NT2/D1 (cell line): ENCODE data around the gene ARPP21.

Source experiments
- SUZ12 ChIP-seq: IDR thresholded peaks from 2 replicates; pipeline ENCODE4 v1.6.1; 2011; ENCODE audit not compliant: insufficient read length, insufficient read depth; ENCODE audit errors: extremely low read depth
- YY1 ChIP-seq: IDR thresholded peaks from 2 replicates; pipeline ENCODE4 v1.6.1; 2011; ENCODE audit not compliant: insufficient read length, insufficient read depth
- ZNF274 ChIP-seq: IDR thresholded peaks from 2 replicates; pipeline ENCODE4 v1.6.1; 2011; ENCODE audit warnings: mild to moderate bottlenecking, low read depth, low read length

DNA sequence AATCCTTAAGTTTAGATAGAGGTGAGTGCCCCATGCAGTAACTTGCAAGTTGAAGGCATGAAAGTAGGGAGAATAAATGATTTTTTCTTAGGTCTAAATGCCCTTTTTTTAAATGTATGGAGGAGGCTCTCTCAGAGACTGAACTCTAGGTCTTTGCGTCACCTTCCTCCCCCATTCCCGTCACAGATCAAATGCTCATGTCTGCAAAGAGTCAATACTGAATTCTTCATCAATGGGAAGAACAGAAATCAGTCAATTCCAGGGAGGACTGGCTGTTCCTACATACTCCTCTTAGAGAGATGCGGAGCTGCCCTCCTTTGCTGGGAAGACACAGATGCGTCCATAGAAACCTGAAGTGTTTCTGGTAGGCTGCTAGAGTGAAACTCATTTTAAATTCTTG lies 98.2 kb downstream of the ARPP21 start:
- TF ChIP-seq ZNF274 = no peak
- no peak for TF ChIP-seq YY1
- TF ChIP-seq SUZ12 = no peak
